GDM1 (cell line): ENCODE measurements around the gene ARRDC2.
A peak's percentile ranks its signal among the peaks of the same experiment; 100 is the strongest.

Experiments
- DNase-seq: peaks from one replicate; lab custom pipeline; 2025; lab: John Stamatoyannopoulos, UW

ARRDC2 gene

DNA sequence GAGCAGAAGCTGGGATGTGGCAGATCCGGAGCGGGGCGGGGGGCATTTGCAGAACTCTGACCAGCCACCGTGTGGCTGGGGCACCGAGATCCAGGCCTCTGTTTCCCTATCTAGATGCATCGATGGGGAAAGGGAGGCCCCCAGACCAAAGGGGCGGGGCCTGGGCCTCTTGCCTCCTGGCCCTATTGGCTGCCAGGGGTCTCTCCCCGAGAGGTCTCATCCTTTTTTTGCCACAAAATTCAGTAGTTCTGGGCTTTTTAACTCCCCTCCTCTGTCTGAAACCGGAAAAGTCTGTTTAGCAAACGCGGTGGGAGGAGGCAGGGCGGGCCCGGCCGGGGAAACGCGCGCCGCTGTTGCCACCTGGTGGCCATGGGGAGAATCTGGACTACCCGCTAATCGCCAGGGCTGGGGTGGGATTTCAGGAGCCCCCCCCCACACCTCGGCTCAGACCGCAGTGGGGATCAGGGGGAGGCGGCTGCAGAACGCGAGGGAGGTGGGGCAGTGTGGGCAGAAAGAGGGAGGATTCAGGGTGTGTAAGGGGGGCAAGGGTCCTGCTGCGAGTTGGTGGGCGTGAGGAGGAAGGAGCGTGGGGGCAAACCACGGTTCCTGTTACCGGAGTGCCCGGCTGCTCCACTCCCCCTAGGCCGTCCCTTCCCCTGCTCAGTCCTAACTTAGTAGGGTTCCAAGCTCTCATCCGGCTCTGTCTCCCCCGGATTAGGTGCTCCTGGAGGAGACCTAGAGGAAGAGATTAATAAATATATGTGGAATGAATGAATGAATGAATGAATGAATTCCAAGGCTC, 50.4 kb downstream of the ARRDC2 start:
- DNase-seq: peak; percentile 74

DNA sequence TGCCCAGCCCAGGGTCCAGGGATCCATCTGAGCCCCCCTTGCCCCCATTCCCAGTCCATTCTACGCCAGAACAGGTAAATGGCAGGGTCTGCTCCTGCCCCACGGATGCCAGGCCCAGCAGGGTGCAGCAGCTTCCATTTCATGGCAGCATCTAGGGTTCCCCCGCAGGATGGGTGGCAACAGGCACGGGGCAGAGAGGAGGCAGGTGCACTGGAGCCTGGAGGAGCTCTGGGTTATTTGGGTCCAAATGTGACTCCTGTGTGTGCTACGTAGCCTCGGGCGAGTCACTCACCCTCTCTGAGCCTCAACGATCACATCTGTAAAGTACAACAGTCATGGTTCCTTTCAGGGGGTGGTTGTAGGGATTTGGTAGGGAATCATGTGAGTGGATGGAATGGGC, 51.3 kb downstream of the ARRDC2 start:
- DNase-seq: no peak

GRCh38 chr19:18059902-18060301, 51.9 kb downstream of the ARRDC2 start:
- no peak for DNase-seq

- no peak for DNase-seq
Observed at GRCh38 chr19:18060472-18060871, 52.5 kb downstream of the ARRDC2 start.

- DNase-seq: no peak
Observed at GRCh38 chr19:18062028-18062427, 54.1 kb downstream of the ARRDC2 start.

DNA sequence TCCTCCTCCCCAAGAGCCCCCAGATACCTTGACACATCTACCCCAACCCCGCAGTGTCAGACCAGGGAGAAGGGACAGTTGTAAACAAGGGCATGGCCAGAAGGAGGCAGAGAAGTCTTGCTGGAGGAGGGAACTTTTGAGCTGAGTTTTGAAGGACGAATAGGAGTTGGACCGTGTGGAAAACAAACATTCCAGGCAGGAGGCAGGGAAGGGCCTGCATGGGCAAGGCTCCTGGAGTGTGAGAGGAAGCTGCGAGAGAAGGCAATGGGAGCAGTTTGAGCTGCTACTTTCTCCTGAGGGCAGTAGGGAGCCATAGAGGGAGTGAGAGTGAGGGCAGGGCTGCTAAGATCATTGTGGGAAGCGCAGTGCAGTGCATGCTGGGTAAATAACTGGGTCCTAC, 55.5 kb downstream of the ARRDC2 start:
- DNase-seq: peak; percentile 17
